ENCODE results near the gene PCP4. TPM values are rescaled to one million over a fixed set of nuclear protein-coding genes. Genes with fewer than 3 reads are reported as not detected.

The PCP4 gene
- total RNA-seq, 1 donor from 2014 or later = not detected

DNA sequence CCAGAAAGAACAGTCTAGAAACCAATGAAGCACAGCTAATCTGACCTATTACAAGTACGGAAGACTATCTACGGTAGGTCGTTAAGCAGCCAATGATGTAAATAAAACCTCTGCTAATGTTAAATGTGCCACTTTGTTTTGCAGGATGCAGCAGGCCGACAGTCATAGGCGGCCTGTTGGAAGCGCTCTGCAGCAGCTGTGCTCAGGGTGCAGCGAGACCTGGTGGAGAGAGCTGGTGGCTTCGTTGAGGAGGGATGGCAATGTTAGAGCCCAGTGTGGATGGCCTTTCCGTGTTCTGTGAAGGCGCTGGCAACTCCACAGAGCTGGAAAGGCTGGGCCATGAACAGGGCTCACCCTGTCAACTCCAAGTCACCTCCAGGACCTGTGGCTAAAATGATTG lies 87.3 kb downstream of the PCP4 start:
- Mint-ChIP-seq H3K27ac (ENCODE audit: unreplicated experiment) (no peak overlapping the region), H3K4me3 (ENCODE audit: unreplicated experiment) (no peak overlapping the region), H3K27me3 (ENCODE audit: unreplicated experiment) (peaks cover 2% of the 10 kb centered on the region), H3K36me3 (ENCODE audit: low read depth, unreplicated experiment) (no peaks in the 10 kb centered on the region), H3K4me1 (ENCODE audit: unreplicated experiment) (no peaks in the 10 kb centered on the region), H3K9me3 (ENCODE audit: unreplicated experiment) (peaks cover 15% of the 10 kb centered on the region)
- DNase-seq (ENCODE audit: low spot score) = no peak
- TF ChIP-seq CTCF (IDR thresholded peaks at IDR 0.05; ENCODE audit: unreplicated experiment) = no peak

DNA sequence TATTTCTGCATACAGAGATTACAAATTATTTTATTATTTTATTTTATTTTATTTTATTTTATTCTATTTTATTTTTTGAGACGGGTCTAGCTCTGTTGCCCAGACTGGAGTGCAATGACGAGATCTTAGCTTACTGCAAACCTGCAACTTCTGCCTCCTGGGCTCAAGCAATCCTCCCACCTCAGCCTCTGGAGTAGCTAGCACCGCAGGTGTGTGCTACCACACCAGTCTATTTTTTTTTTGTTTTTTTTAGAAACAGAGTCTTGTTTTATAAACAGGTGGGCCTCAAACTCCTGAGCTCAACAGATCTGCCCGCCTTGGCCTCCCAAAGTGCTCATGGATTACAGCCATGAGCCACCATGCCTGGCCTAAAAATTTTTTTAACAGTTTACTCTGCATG lies 88.1 kb downstream of the PCP4 start:
- Mint-ChIP-seq H3K36me3 (ENCODE audit: low read depth, unreplicated experiment) (no peaks in the 10 kb centered on the region), H3K9me3 (ENCODE audit: unreplicated experiment) (peaks cover 15% of the 10 kb centered on the region), H3K4me1 (ENCODE audit: unreplicated experiment) (no peaks in the 10 kb centered on the region), H3K27ac (ENCODE audit: unreplicated experiment) (no peak overlapping the region), H3K4me3 (ENCODE audit: unreplicated experiment) (no peak overlapping the region), H3K27me3 (ENCODE audit: unreplicated experiment) (peaks cover 2% of the 10 kb centered on the region)
- DNase-seq (ENCODE audit: low spot score) = no peak
- no peak for TF ChIP-seq CTCF (IDR thresholded peaks at IDR 0.05; ENCODE audit: unreplicated experiment)

DNA sequence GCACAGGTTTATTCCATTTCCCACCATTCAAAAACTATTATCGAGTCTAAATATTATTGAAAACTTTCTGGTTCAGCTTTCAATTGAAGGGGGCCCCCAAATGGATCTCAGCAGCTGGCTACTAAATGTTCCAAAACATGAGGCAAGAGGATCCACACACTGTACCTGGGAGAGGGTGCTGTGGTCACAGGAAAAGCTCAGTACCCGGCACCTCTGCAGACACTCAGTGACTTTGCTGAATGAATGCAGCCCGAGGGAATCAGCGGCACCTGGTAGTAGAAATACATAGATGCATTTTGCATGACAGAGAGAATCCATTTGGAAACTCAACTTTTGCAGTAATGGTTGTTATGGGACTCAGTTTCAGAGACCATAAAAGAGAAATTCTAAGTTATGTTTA lies 89.3 kb downstream of the PCP4 start:
- Mint-ChIP-seq H3K27me3 (ENCODE audit: unreplicated experiment) (peaks cover 2% of the 10 kb centered on the region), H3K9me3 (ENCODE audit: unreplicated experiment) (peaks cover 15% of the 10 kb centered on the region), H3K36me3 (ENCODE audit: low read depth, unreplicated experiment) (no peaks in the 10 kb centered on the region), H3K4me3 (ENCODE audit: unreplicated experiment) (no peak overlapping the region), H3K27ac (ENCODE audit: unreplicated experiment) (no peak overlapping the region), H3K4me1 (ENCODE audit: unreplicated experiment) (no peaks in the 10 kb centered on the region)
- TF ChIP-seq CTCF (IDR thresholded peaks at IDR 0.05; ENCODE audit: unreplicated experiment) = no peak
- DNase-seq (ENCODE audit: low spot score) = no peak

DNA sequence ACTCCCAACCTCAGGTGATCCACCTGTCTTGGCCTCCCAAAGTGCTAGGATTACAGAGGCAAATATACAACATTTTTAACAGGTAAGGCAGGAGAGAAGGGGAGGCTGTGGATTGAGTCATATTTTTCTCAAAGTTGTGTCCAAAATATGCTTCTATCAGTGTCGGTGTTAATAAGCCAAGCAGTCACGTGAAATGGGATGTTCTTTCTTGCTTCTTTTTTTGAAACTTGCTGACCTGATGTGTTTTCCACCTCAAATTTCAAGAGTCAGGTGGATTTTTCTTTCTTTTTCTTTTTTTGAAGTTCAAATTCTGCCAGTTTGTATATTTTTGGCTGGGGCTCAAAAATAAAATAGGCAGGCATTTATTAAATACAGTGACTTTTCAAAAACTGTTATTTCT lies 91.5 kb downstream of the PCP4 start:
- Mint-ChIP-seq H3K36me3 (ENCODE audit: low read depth, unreplicated experiment) (no peaks in the 10 kb centered on the region), H3K27me3 (ENCODE audit: unreplicated experiment) (peaks cover 2% of the 10 kb centered on the region), H3K4me3 (ENCODE audit: unreplicated experiment) (no peak overlapping the region), H3K27ac (ENCODE audit: unreplicated experiment) (no peak overlapping the region), H3K9me3 (ENCODE audit: unreplicated experiment) (peaks cover 16% of the 10 kb centered on the region), H3K4me1 (ENCODE audit: unreplicated experiment) (no peaks in the 10 kb centered on the region)
- no peak for TF ChIP-seq CTCF (IDR thresholded peaks at IDR 0.05; ENCODE audit: unreplicated experiment)
- no peak for DNase-seq (ENCODE audit: low spot score)

DNA sequence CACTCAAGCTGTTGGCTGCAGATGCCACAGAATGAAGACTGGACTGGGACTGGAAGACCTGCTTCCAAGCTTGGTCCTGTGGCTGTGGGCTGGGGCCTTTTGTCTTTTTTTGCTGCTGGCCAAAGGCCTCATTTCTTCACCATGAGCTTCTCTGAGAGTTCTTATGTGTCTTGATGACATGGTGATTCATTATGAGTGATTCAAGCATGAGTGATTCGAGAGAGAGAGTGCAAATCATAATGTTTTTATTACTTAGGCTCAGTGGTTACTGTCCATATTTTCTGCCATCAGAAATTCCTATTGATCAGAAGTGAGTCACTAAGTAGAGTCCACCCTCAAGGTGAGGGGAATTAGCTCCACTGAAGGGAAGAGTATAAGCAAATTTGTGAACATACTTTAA lies 94.0 kb downstream of the PCP4 start:
- no peak for TF ChIP-seq CTCF (IDR thresholded peaks at IDR 0.05; ENCODE audit: unreplicated experiment)
- peaks cover 2% of the 10 kb centered on the region for H3K27me3 Mint-ChIP-seq (ENCODE audit: unreplicated experiment)
- no peak overlapping the region for H3K4me3 Mint-ChIP-seq (ENCODE audit: unreplicated experiment)
- H3K4me1 Mint-ChIP-seq (ENCODE audit: unreplicated experiment) = no peaks in the 10 kb centered on the region
- no peaks in the 10 kb centered on the region for H3K36me3 Mint-ChIP-seq (ENCODE audit: low read depth, unreplicated experiment)
- H3K9me3 Mint-ChIP-seq (ENCODE audit: unreplicated experiment) = peaks cover 16% of the 10 kb centered on the region
- DNase-seq (ENCODE audit: low spot score) = no peak
- H3K27ac Mint-ChIP-seq (ENCODE audit: unreplicated experiment) = no peak overlapping the region
